Endothelial cell of umbilical vein (primary cell): ENCODE data around the gene HYAL3. TPM values are rescaled to one million over a fixed set of nuclear protein-coding genes. Genes with fewer than 3 reads are reported as not detected.

Source experiments
- BruUV-seq: library from RNA; stranded (reverse); fragments of 400-500 nt; replicated peaks from 2 replicates; lab custom pipeline; 2021; lab: Mats Ljungman, UMichigan
- CTCF ChIA-PET: fragments of 300-600, 350-600 bp; sonication (Branson Sonifier 250); formaldehyde crosslinking; loops from one replicate; lab custom pipeline; 2021; ENCODE audit warnings: antibody characterized with exemption, inconsistent platforms; lab: Charles Lee
- POLR2A ChIA-PET: fragments of 300-600, 350-600 bp; sonication (Branson Sonifier 250); formaldehyde crosslinking; loops from one replicate; lab custom pipeline; 2021; ENCODE audit warnings: antibody characterized with exemption, inconsistent platforms; lab: Charles Lee
- DNase-seq: peaks from one replicate; pipeline ENCODE4 v3.0.0-alpha.2; 2011; ENCODE audit warnings: low read depth, low spot score
- FAIRE-seq: peaks from 2 replicates; lab custom pipeline; 2011; peaks lifted over from hg19 to GRCh38; lab: Jason Lieb, UNC
- H2AFZ ChIP-seq: 2 replicates; pipeline ENCODE4 v1.6.0; 2012; ENCODE audit warnings: low read depth, low read length, control low read depth, inconsistent platforms
- H3K27ac ChIP-seq: 2 replicates; pipeline ENCODE4 v1.5.1; 2011; ENCODE audit warnings: low read depth, mild to moderate bottlenecking, control low read depth, low read length, moderate library complexity; ENCODE audit not compliant: insufficient read depth
- H3K27me3 ChIP-seq, 2 experiments: 2 replicates each; pipeline versions ENCODE4 v1.6.0 to v1.6.1; 2011; ENCODE audit warnings: low read length in 2 of 2, mixed read lengths in 1 of 2; ENCODE audit not compliant: control insufficient read depth in 2 of 2, insufficient read depth in 2 of 2
- H3K36me3 ChIP-seq, 2 experiments: 2 replicates in 1 of 2; 3 replicates in 1 of 2; pipeline ENCODE4 v1.5.1; 2011; ENCODE audit warnings: low read length in 2 of 2, mild to moderate bottlenecking in 1 of 2, moderate library complexity in 1 of 2; ENCODE audit not compliant: control insufficient read depth in 2 of 2, insufficient read depth in 2 of 2; ENCODE audit errors: extremely low read depth in 1 of 2
- H3K4me1 ChIP-seq: 3 replicates; pipeline ENCODE4 v1.5.1; 2011; ENCODE audit warnings: mild to moderate bottlenecking, low read length; ENCODE audit not compliant: control insufficient read depth, insufficient read depth; ENCODE audit errors: extremely low read depth
- H3K4me2 ChIP-seq: 2 replicates; pipeline ENCODE4 v1.6.1; 2011; ENCODE audit warnings: low read length, control low read depth, mixed read lengths; ENCODE audit not compliant: insufficient read depth
- H3K4me3 ChIP-seq, 3 experiments: fragments of 200-600 bp in 1 of 3; sonication (generic), shearing (Covaris generic) in 1 of 3; replicated peaks in 1 of 3; 2 replicates each; pipeline ENCODE4 v1.5.1; 2011 to 2016; ENCODE audit warnings: control low read depth in 3 of 3, low read length in 3 of 3, mild to moderate bottlenecking in 2 of 3, inconsistent platforms in 1 of 3, low read depth in 1 of 3, moderate library complexity in 1 of 3; ENCODE audit not compliant: insufficient read depth in 1 of 3
- H3K79me2 ChIP-seq: 2 replicates; pipeline ENCODE4 v1.6.0; 2012; ENCODE audit warnings: low read length, inconsistent platforms; ENCODE audit not compliant: control insufficient read depth, insufficient read depth
- H3K9ac ChIP-seq: replicated peaks from 2 replicates; pipeline ENCODE3; 2011; ENCODE audit warnings: low read length, control low read depth; ENCODE audit not compliant: insufficient read depth; ENCODE audit errors: extremely low read depth
- H3K9me1 ChIP-seq: replicated peaks from 3 replicates; pipeline ENCODE4 v1.6.0; 2011; ENCODE audit warnings: mild to moderate bottlenecking, low read length; ENCODE audit not compliant: control insufficient read depth, insufficient read depth; ENCODE audit errors: extremely low read depth
- H3K9me3 ChIP-seq: replicated peaks from 2 replicates; pipeline ENCODE4 v1.5.1; 2012; ENCODE audit warnings: low read length, inconsistent platforms; ENCODE audit not compliant: control insufficient read depth, insufficient read depth
- H4K20me1 ChIP-seq: replicated peaks from 2 replicates; pipeline ENCODE3; 2011; ENCODE audit warnings: mild to moderate bottlenecking, low read length; ENCODE audit not compliant: control insufficient read depth, insufficient read depth; ENCODE audit errors: extremely low read depth
- CTCF ChIP-seq, 2 donors: IDR thresholded peaks; 1 replicate in 1 of 2; 2 replicates in 1 of 2; pipeline ENCODE4 v1.5.1; 2011; ENCODE audit warnings: low read length in 2 of 2, mild to moderate bottlenecking in 2 of 2, moderate library complexity in 2 of 2, control low read depth in 1 of 2, inconsistent platforms in 1 of 2, low read depth in 1 of 2; ENCODE audit not compliant: insufficient read depth in 1 of 2; ENCODE audit errors: extremely low read depth in 1 of 2
- POLR2AphosphoS5 ChIP-seq: IDR thresholded peaks from 2 replicates; pipeline ENCODE4 v1.6.1; 2012; ENCODE audit warnings: low read depth, mild to moderate bottlenecking, control low read depth, low read length, moderate library complexity; ENCODE audit not compliant: insufficient read depth
- dilution Hi-C: fragments of 300-500 bp; cut with MboI; formaldehyde crosslinking; loops from one replicate; pipeline ENCODE4 v1.15.0; 2019; ENCODE audit warnings: low sequenced_read_pairs; ENCODE audit not compliant: extremely low pct_ligation_motif_present
- intact Hi-C: fragments of 100-400 bp; cut with micrococcal nuclease; formaldehyde crosslinking; loops from one replicate; pipeline ENCODE4 v1.10.0; 2022
- polyA plus RNA-seq, 4 experiments: library from polyadenylated mRNA; depleted of rRNA in 3 of 4; stranded (reverse) in 3 of 4; unstranded in 1 of 4; fragments of >200 nt; gene quantifications; 2 replicates each; pipeline versions ENCODE4 v1.2.1 to v1.2.3, GENCODE V29; 2011 to 2012; ENCODE audit warnings: missing spikeins in 1 of 4
- total RNA-seq: library from RNA; stranded (reverse); gene quantifications from 2 replicates; pipeline ENCODE4 v1.2.3, GENCODE V29; 2021

Gene HYAL3
- total and polyA plus RNA-seq, 2 donors (not counting 3 experiments of a cell fraction or from before 2014, with no cell fraction given) = 4.8 to 11.5 TPM

- no peak overlapping the region for H3K4me3 ChIP-seq
- ChIA-PET POLR2A (interaction anchor here (1.2 kb wide), 1 partner anchor 10 kb away, joined by 3 read pairs; no protein-coding TSS in a partner anchor), CTCF (interaction anchor here (0.9 to 8.6 kb wide), 6 partner anchors 9 to 29 kb away, joined by 4 to 98 read pairs (median 11); partner anchors contain the start of gene GNAI2)
- peaks cover 53% of the 10 kb centered on the region for H3K4me1 ChIP-seq
- no peaks in the 10 kb centered on the region for H4K20me1 ChIP-seq
- no peak overlapping the region for H3K4me2 ChIP-seq
- peak; percentile 66 for DNase-seq
- H2AFZ ChIP-seq = no peak overlapping the region
- peaks cover 14 to 50% of the 10 kb centered on the region in 2 experiments for H3K36me3 ChIP-seq
- dilution Hi-C loops = no loop called here
- H3K9me3 ChIP-seq = no peaks in the 10 kb centered on the region
- TSS peak; percentile 1 for BruUV-seq
- H3K27me3 ChIP-seq = no peaks in the 10 kb centered on the region
- peak overlapping the region; percentile 19 for H3K27ac ChIP-seq
- peaks cover 37% of the 10 kb centered on the region for H3K79me2 ChIP-seq
- FAIRE-seq = peak; percentile 72
- peak; percentile 50 to 73 for TF ChIP-seq CTCF (IDR thresholded peaks at IDR 0.05; ENCODE audit: extremely low read depth in 1 of 2, insufficient read depth in 1 of 2, low read depth in 1 of 2, low read length in 2 of 2)
- no peak for TF ChIP-seq POLR2AphosphoS5
- intact Hi-C loops = no loop called here
- no peak overlapping the region for H3K9ac ChIP-seq
- no peaks in the 10 kb centered on the region for H3K9me1 ChIP-seq
Observed at GRCh38 chr3:50256978-50257890, 42.0 kb downstream of the HYAL3 start.
